Transverse colon (tissue), 4 donors: ENCODE data around the gene ANKRD33. TPM values are rescaled to one million over a fixed set of nuclear protein-coding genes. Genes with fewer than 3 reads are reported as not detected.

ENCODE experiments used
- DNase-seq: peaks from one replicate; pipeline ENCODE4 v3.0.0-alpha.2; 2019
- H3K27ac ChIP-seq, 4 donors: fragments of 200-600 bp; sonication (generic); 2 replicates each; pipeline ENCODE4 v1.5.1; 2016 to 2018; ENCODE audit warnings: inconsistent platforms in 4 of 4
- H3K27me3 ChIP-seq: fragments of 200-600 bp; sonication (generic); 2 replicates; pipeline ENCODE4 v1.5.1; 2017; ENCODE audit warnings: inconsistent platforms
- H3K36me3 ChIP-seq, 4 donors: fragments of 200-600 bp; sonication (generic); 2 replicates each; pipeline ENCODE4 v1.5.1; 2017 to 2019; ENCODE audit warnings: inconsistent platforms in 4 of 4
- H3K4me1 ChIP-seq, 4 donors: fragments of 200-600 bp; sonication (generic); 2 replicates each; pipeline ENCODE4 v1.5.1; 2017 to 2020; ENCODE audit warnings: inconsistent platforms in 4 of 4
- H3K4me3 ChIP-seq, 4 donors: fragments of 200-600 bp; sonication (generic); 1 replicate in 1 of 4; 2 replicates in 3 of 4; pipeline versions ENCODE4 v1.5.1 to v1.6.1; 2017 to 2019; ENCODE audit warnings: inconsistent platforms in 4 of 4
- H3K9me3 ChIP-seq, 2 donors: fragments of 200-600 bp; sonication (generic); 2 replicates each; pipeline ENCODE4 v1.5.1; 2017 to 2019; ENCODE audit warnings: inconsistent platforms in 2 of 2
- EP300 ChIP-seq: sonication (generic); formaldehyde crosslinking; IDR thresholded peaks from one replicate; pipeline ENCODE4 v1.6.1; 2017; ENCODE audit warnings: antibody characterized with exemption, low read depth
- POLR2A ChIP-seq: fragments of 450-650 bp; IDR thresholded peaks from one replicate; pipeline ENCODE4 v1.6.1; 2016; ENCODE audit warnings: antibody characterized with exemption, mild to moderate bottlenecking, moderate library complexity
- POLR2AphosphoS5 ChIP-seq, 3 donors: sonication (generic); formaldehyde crosslinking; IDR thresholded peaks; one replicate each; pipeline ENCODE4 v1.6.1; 2016; ENCODE audit warnings: antibody characterized with exemption in 3 of 3
- WGBS, 2 donors: methylation state at CpG; one replicate each; pipeline ENCODE4 v1.1.5; 2018; ENCODE audit warnings: low coverage in 1 of 2; 5-methylcytosine and 5-hydroxymethylcytosine counted together
- in situ Hi-C, 4 donors: fragments of 200-750 bp; cut with MboI; loops; one replicate each; pipeline versions ENCODE4 v1.15.0 to v1.15.1; 2017; ENCODE audit warnings: low sequenced_read_pairs in 3 of 4, low pct_ligation_motif_present in 1 of 4, low pct_unique_long_range_greater_than_20kb in 1 of 4
- intact Hi-C: fragments of 100-400 bp; cut with DNase I; formaldehyde crosslinking; loops from one replicate; pipeline ENCODE4 v1.15.1; 2023; ENCODE audit warnings: low total_unique reads
- total RNA-seq, 4 donors: library from RNA; depleted of rRNA; stranded (reverse); fragments of >200 nt; gene quantifications; one replicate each; pipeline ENCODE4 v1.1.0, GENCODE V29; 2016
- TF ChIP-seq, protein P1 (sequence below), 5 experiments: fragments of 200-600 bp in 3 of 5; fragments of 450-650 bp in 2 of 5; sonication (generic) in 3 of 5; IDR thresholded peaks; 1 replicate in 2 of 5; 2 replicates in 3 of 5; pipeline ENCODE4 v1.5.1; 2016 to 2017; ENCODE audit warnings: antibody characterized with exemption in 5 of 5, inconsistent platforms in 3 of 5, mild to moderate bottlenecking in 2 of 5, moderate library complexity in 1 of 5

ANKRD33 gene
- total RNA-seq, 4 donors from 2014 or later = not detected

DNA sequence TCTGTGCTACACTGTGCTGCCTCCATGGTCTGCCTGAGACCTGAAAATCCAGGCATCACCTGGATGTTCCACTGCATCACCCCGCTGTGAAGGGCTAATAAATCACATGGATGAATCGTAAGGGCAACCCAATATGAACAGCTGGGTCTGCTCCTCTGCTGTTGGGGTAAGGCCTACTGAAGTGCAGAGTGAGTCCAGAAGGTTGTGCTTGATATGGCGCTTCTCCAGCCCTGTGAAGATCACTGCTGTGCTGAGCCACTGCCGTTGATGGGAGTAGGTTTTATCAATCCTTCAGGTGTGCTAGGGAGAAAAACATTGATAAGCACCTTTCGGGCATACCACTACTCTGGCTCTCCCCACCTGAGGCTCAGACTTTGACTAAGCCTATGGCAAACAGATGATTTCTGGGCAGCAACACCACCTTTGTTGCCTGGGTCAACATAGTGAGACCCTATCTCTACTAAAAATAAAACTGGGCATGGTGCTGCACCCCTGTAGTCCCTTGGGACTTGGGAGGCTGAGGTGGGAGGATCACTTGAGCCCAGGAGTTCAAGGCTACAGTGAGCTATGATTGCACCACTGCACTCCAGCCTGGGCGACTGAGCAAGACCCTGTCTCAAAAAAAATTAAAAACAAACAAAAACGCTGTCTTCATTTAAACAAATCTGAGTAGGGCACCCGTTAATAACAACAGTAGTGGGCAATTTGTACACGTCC lies 21.1 kb downstream of the ANKRD33 start:
- no peak for TF ChIP-seq EP300
- TF ChIP-seq, protein P1, sequence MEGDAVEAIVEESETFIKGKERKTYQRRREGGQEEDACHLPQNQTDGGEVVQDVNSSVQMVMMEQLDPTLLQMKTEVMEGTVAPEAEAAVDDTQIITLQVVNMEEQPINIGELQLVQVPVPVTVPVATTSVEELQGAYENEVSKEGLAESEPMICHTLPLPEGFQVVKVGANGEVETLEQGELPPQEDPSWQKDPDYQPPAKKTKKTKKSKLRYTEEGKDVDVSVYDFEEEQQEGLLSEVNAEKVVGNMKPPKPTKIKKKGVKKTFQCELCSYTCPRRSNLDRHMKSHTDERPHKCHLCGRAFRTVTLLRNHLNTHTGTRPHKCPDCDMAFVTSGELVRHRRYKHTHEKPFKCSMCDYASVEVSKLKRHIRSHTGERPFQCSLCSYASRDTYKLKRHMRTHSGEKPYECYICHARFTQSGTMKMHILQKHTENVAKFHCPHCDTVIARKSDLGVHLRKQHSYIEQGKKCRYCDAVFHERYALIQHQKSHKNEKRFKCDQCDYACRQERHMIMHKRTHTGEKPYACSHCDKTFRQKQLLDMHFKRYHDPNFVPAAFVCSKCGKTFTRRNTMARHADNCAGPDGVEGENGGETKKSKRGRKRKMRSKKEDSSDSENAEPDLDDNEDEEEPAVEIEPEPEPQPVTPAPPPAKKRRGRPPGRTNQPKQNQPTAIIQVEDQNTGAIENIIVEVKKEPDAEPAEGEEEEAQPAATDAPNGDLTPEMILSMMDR (IDR thresholded peaks at IDR 0.05) = no peak
- TF ChIP-seq POLR2AphosphoS5 (IDR thresholded peaks at IDR 0.05) = no peak
- TF ChIP-seq POLR2A = no peak
- intact Hi-C loops (no loop called here), in situ Hi-C loops (no loop called here)
- 67 to 78% methylated on average over 4 to 9 of the region's 9 CpGs for WGBS, 2 donors
- H3K4me3 ChIP-seq = no peak overlapping the region
- peak overlapping the region; percentile 8 to 87 (median 86) for H3K27ac ChIP-seq
- no peaks in the 10 kb centered on the region for H3K9me3 ChIP-seq
- DNase-seq = no peak
- H3K4me1 ChIP-seq = peaks cover 16 to 60% (median 36%) of the 10 kb centered on the region in 4 donors
- no peaks in the 10 kb centered on the region for H3K36me3 ChIP-seq
- peaks cover 3% of the 10 kb centered on the region for H3K27me3 ChIP-seq

DNA sequence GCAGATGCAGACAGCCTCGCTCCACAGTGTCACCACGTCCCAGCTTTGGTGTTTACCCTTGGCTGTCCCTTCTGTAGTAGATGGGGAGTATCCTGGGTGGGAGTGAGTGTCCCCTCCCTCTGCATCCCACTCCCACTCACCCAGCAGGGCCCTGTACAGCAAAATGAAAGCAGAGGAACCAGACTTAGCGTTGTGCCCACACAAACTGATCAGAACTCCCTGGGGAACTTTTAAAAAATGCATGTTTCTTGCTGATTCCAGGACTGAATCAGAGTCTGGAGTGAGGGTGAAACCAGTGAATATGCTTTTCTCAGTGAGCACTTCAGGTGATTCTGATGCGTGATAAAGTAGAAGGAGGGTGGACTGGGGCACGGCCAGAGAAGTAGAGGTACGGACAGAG lies 22.3 kb downstream of the ANKRD33 start:
- Histone ChIP-seq H3K27ac (peak overlapping the region; percentile 54 to 86 (median 58)), H3K27me3 (peaks cover 3% of the 10 kb centered on the region), H3K36me3 (no peaks in the 10 kb centered on the region), H3K4me3 (no peak overlapping the region), H3K4me1 (peaks cover 16 to 59% (median 33%) of the 10 kb centered on the region in 4 donors), H3K9me3 (no peaks in the 10 kb centered on the region)
- WGBS, 2 donors = 62 to 80% methylated on average over 4 to 6 of the region's 6 CpGs
- TF ChIP-seq EP300 = no peak
- TF ChIP-seq, protein P1 (IDR thresholded peaks at IDR 0.05) = no peak
- no peak for TF ChIP-seq POLR2A
- intact Hi-C loops (no loop called here), in situ Hi-C loops (no loop called here)
- no peak for DNase-seq

DNA sequence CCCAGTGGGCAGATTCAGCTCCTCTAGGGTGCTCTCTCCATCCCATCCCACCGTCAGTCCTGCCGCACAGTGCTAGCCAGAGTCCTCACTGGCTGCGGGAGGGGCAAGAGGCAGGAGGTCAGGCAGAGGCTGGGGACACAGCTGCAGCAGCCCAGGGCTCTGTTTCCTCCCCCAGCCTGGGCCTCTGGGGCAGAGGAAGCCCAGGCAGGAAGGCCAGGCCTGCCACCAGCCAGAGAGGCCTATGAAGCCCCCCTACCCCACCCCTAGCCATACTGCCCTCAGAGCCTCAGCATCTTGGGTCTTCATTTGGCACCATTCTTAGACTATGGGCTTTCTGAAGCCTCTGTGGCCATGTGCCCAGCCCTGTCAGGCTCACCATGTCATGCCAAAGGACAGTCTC lies 22.8 kb downstream of the ANKRD33 start:
- peak overlapping the region; percentile 54 to 86 (median 58) for H3K27ac ChIP-seq
- no peak overlapping the region for H3K4me3 ChIP-seq
- no peaks in the 10 kb centered on the region for H3K36me3 ChIP-seq
- H3K9me3 ChIP-seq = no peaks in the 10 kb centered on the region
- peaks cover 3% of the 10 kb centered on the region for H3K27me3 ChIP-seq
- no peak for TF ChIP-seq EP300
- no peak for TF ChIP-seq POLR2AphosphoS5 (IDR thresholded peaks at IDR 0.05)
- TF ChIP-seq POLR2A = no peak
- TF ChIP-seq, protein P1 (IDR thresholded peaks at IDR 0.05) = no peak
- WGBS, 2 donors = 69% methylated on average over 3 of the region's 3 CpGs; no CpG with 5 or more reads in 1 of the 2 donors
- peaks cover 10 to 54% (median 28%) of the 10 kb centered on the region in 4 donors for H3K4me1 ChIP-seq
- in situ Hi-C loops (no loop called here), intact Hi-C loops (no loop called here)
- no peak for DNase-seq

DNA sequence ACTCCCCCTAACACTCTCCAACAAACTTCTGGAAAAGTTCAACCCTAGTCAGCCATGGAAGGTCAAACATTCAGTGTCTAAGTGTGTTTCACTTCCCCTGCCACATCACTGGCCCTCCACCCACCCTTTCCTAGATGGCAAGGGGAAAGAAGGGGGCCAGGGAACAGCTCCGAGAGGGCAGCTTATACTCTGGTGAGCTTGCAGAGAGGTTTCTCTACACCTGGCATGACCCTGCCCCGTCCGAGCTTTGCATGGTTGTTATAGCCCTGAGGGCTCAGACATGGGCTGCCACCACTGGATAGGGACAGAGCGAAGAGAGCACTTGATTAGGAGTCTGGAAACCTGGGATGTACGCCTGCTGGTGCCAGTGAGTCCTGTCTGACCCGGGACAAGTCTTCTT lies 23.4 kb downstream of the ANKRD33 start:
- Histone ChIP-seq H3K9me3 (no peaks in the 10 kb centered on the region), H3K4me1 (peaks cover 4 to 48% (median 22%) of the 10 kb centered on the region in 4 donors), H3K27me3 (peaks cover 3% of the 10 kb centered on the region), H3K4me3 (no peak overlapping the region), H3K27ac (peak overlapping the region; percentile 54 to 86 (median 58)), H3K36me3 (no peaks in the 10 kb centered on the region)
- in situ Hi-C loops = no loop called here
- no peak for DNase-seq
- intact Hi-C loops = no loop called here
- WGBS, 2 donors = 74% methylated on average over 6 of the region's 6 CpGs; no CpG with 5 or more reads in 1 of the 2 donors
- TF ChIP-seq POLR2A (no peak), POLR2AphosphoS5 (IDR thresholded peaks at IDR 0.05) (no peak), EP300 (no peak)
- TF ChIP-seq, protein P1 (IDR thresholded peaks at IDR 0.05) = no peak
